Mesenchymal stem cell (in vitro differentiated cells and primary cell): ENCODE measurements around the gene PHTF1.

Source experiments
- DNase-seq: peaks from one replicate; pipeline ENCODE4 v3.0.0-alpha.2; 2013
- H2AFZ ChIP-seq: one replicate; pipeline ENCODE4 v1.6.1; 2013; ENCODE audit warnings: low read depth, mild to moderate bottlenecking, control low read depth, inconsistent platforms, low read length, moderate library complexity
- H2AK5ac ChIP-seq: 2 replicates; pipeline ENCODE4 v1.6.1; 2013; ENCODE audit warnings: low read length, moderate library complexity, mild to moderate bottlenecking, inconsistent platforms; ENCODE audit not compliant: severe bottlenecking
- H2BK120ac ChIP-seq: one replicate; pipeline ENCODE4 v1.6.1; 2013; ENCODE audit warnings: low read depth, mild to moderate bottlenecking, inconsistent platforms, low read length, moderate library complexity
- H2BK12ac ChIP-seq, 2 experiments: one replicate each; pipeline ENCODE4 v1.6.1; 2013; ENCODE audit warnings: inconsistent platforms in 2 of 2, low read length in 2 of 2, mild to moderate bottlenecking in 2 of 2, moderate library complexity in 2 of 2, control low read depth in 1 of 2
- H2BK15ac ChIP-seq: one replicate; pipeline ENCODE4 v1.6.1; 2013; ENCODE audit warnings: mild to moderate bottlenecking, low read depth, inconsistent platforms; ENCODE audit not compliant: poor library complexity, severe bottlenecking
- H2BK5ac ChIP-seq: 2 replicates; pipeline ENCODE4 v1.6.1; 2013; ENCODE audit warnings: low read depth, mild to moderate bottlenecking, low read length, control low read depth, inconsistent platforms; ENCODE audit not compliant: poor library complexity, severe bottlenecking
- H3K14ac ChIP-seq, 2 experiments: one replicate each; pipeline ENCODE4 v1.6.1; 2013; ENCODE audit warnings: inconsistent platforms in 2 of 2, low read length in 2 of 2, control low read depth in 1 of 2, mild to moderate bottlenecking in 1 of 2, moderate library complexity in 1 of 2
- H3K18ac ChIP-seq, 2 experiments: one replicate each; pipeline ENCODE4 v1.6.1; 2013; ENCODE audit warnings: inconsistent platforms in 2 of 2, low read length in 2 of 2, control low read depth in 1 of 2, low read depth in 1 of 2, mild to moderate bottlenecking in 1 of 2
- H3K23ac ChIP-seq, 2 experiments: one replicate each; pipeline ENCODE4 v1.6.1; 2013; ENCODE audit warnings: inconsistent platforms in 2 of 2, low read length in 2 of 2, mild to moderate bottlenecking in 2 of 2, moderate library complexity in 2 of 2, control low read depth in 1 of 2
- H3K27ac ChIP-seq: 2 replicates; pipeline ENCODE4 v1.5.1; 2013; ENCODE audit warnings: mild to moderate bottlenecking, moderate library complexity, low read length, control low read depth, inconsistent platforms; ENCODE audit not compliant: poor library complexity, severe bottlenecking
- H3K27me3 ChIP-seq, 2 experiments: 2 replicates each; pipeline versions ENCODE4 v1.6.1 to v1.7.0; 2013; ENCODE audit warnings: low read length in 2 of 2, mild to moderate bottlenecking in 2 of 2, moderate library complexity in 2 of 2, control low read depth in 1 of 2, inconsistent platforms in 1 of 2; ENCODE audit not compliant: control insufficient read depth in 1 of 2, insufficient read depth in 1 of 2
- H3K36me3 ChIP-seq, 2 experiments: 2 replicates each; pipeline versions ENCODE4 v1.6.1 to v1.7.0; 2013; ENCODE audit warnings: low read length in 2 of 2, control low read depth in 1 of 2, inconsistent platforms in 1 of 2, low read depth in 1 of 2, mild to moderate bottlenecking in 1 of 2; ENCODE audit not compliant: insufficient read depth in 2 of 2, control insufficient read depth in 1 of 2
- H3K4ac ChIP-seq, 2 experiments: one replicate each; pipeline ENCODE4 v1.6.1; 2013; ENCODE audit warnings: inconsistent platforms in 2 of 2, low read length in 2 of 2, mild to moderate bottlenecking in 2 of 2, moderate library complexity in 2 of 2, control low read depth in 1 of 2, low read depth in 1 of 2
- H3K4me1 ChIP-seq: 2 replicates; pipeline ENCODE4 v1.6.1; 2013; ENCODE audit warnings: low read depth, low read length, control low read depth; ENCODE audit not compliant: control insufficient read depth, insufficient read depth
- H3K4me2 ChIP-seq: 2 replicates; pipeline ENCODE4 v1.6.1; 2013; ENCODE audit warnings: low read length, mild to moderate bottlenecking, inconsistent platforms; ENCODE audit not compliant: poor library complexity, severe bottlenecking
- H3K4me3 ChIP-seq, 2 experiments: 2 replicates each; pipeline versions ENCODE4 v1.5.1 to v1.7.0; 2013; ENCODE audit warnings: low read length in 2 of 2, mild to moderate bottlenecking in 2 of 2, control low read depth in 1 of 2, low read depth in 1 of 2; ENCODE audit not compliant: insufficient read depth in 1 of 2
- H3K79me1 ChIP-seq: replicated peaks from 2 replicates; pipeline ENCODE4 v1.6.1; 2013; ENCODE audit warnings: mild to moderate bottlenecking, control low read depth, low read length, inconsistent platforms; ENCODE audit not compliant: poor library complexity, severe bottlenecking
- H3K9ac ChIP-seq: 2 replicates; pipeline ENCODE4 v1.7.0; 2013; ENCODE audit warnings: mild to moderate bottlenecking, low read length, moderate library complexity
- H3K9me3 ChIP-seq: 2 replicates; pipeline ENCODE4 v1.7.0; 2013; ENCODE audit warnings: mild to moderate bottlenecking, low read length; ENCODE audit not compliant: control insufficient read depth
- H4K8ac ChIP-seq: one replicate; pipeline ENCODE4 v1.6.1; 2013; ENCODE audit warnings: inconsistent platforms, mild to moderate bottlenecking, low read length, moderate library complexity
- H4K91ac ChIP-seq: one replicate; pipeline ENCODE4 v1.6.1; 2013; ENCODE audit warnings: mild to moderate bottlenecking, low read length, inconsistent platforms
- WGBS: methylation state at CpG from one replicate; pipeline ENCODE4 v1.1.7; 2013; ENCODE audit warnings: mixed read lengths; 5-methylcytosine and 5-hydroxymethylcytosine counted together

Gene PHTF1

DNA sequence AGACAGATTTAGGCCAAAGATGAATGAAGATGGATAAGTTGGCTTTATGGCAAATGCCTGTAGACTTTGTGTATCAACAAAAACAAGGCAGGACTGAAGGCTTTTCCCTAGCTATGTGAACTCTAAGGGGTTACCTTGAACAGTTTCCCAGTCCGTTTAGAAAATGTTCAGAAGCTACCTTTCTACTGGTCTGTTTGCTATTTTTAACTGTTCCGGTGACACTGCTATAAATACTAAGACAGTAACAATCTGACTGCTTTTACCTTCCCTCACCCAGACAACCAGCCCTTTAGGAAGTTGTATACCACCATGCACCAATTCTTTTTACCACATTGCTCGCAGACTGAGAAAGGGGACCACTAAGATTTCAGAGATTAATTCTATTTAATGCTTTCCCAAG, 102.2 kb downstream of the PHTF1 start:
- Histone ChIP-seq H4K91ac (no peak overlapping the region), H3K14ac (no peak overlapping the region), H3K4me3 (no peak overlapping the region), H2AFZ (no peak overlapping the region), H3K9ac (no peak overlapping the region), H3K18ac (no peak overlapping the region), H3K36me3 (peaks cover 0 to 11% of the 10 kb centered on the region in 2 experiments), H4K8ac (no peak overlapping the region), H3K4me1 (no peaks in the 10 kb centered on the region), H3K4me2 (no peak overlapping the region), H3K27ac (no peak overlapping the region), H3K79me1 (no peaks in the 10 kb centered on the region), H2BK5ac (no peak overlapping the region), H3K27me3 (no peaks in the 10 kb centered on the region), H3K4ac (no peak overlapping the region), H2AK5ac (no peak overlapping the region), H3K23ac (no peak overlapping the region), H2BK120ac (no peak overlapping the region), H3K9me3 (no peaks in the 10 kb centered on the region), H2BK12ac (no peak overlapping the region), H2BK15ac (no peak overlapping the region)
- 88% methylated on average over 3 of the region's 3 CpGs for WGBS
- no peak for DNase-seq

DNA sequence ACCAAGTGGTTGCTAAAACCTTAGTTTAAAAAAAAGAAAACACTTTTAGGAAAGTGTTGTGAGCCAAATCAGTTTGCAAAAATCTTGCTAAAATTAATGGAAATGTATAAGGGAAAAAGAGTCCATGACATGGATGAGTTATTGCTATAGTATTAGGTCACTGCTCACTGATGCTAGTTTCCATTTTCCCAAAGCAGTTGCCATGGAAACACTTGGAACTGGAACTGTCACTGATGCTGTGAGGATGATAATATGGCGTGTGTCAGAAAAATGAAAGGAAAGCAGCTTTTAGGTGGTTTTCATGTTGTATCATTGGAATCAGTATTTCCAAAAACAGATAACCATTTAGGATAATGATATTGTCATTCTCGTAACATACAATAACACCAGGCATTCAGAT, 104.4 kb downstream of the PHTF1 start:
- Histone ChIP-seq H2BK15ac (no peak overlapping the region), H3K18ac (no peak overlapping the region), H3K23ac (no peak overlapping the region), H3K4me2 (no peak overlapping the region), H2AFZ (no peak overlapping the region), H3K4me3 (no peak overlapping the region), H2BK5ac (no peak overlapping the region), H3K9me3 (no peaks in the 10 kb centered on the region), H3K27me3 (no peaks in the 10 kb centered on the region), H3K4me1 (no peaks in the 10 kb centered on the region), H2AK5ac (no peak overlapping the region), H3K14ac (no peak overlapping the region), H2BK12ac (no peak overlapping the region), H3K79me1 (no peaks in the 10 kb centered on the region), H3K27ac (no peak overlapping the region), H3K36me3 (peaks cover 0 to 8% of the 10 kb centered on the region in 2 experiments), H3K4ac (no peak overlapping the region), H2BK120ac (no peak overlapping the region), H4K91ac (no peak overlapping the region), H3K9ac (no peak overlapping the region), H4K8ac (no peak overlapping the region)
- WGBS, result 100% methylated on average over 1 of the region's 2 CpGs
- no peak for DNase-seq

DNA sequence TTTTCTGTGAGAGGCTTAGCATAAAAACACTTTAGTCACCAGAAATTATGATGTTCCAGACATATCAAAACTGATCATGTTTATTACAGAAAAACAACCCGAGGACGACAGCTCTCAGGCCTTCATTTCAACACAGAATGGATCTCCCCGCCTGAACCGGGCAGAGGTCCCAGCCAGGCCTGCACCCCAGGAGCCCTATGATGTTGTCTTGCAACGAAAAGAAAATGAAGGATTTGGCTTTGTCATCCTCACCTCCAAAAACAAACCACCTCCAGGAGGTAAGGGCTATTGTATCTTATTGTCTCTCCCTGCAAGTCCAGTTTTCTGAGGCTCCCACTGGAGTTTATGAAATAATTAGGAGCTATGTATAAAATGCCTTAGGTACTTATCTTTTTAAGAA, 105.5 kb downstream of the PHTF1 start:
- Histone ChIP-seq H3K4me3 (no peak overlapping the region), H2AFZ (no peak overlapping the region), H3K9ac (no peak overlapping the region), H2BK12ac (no peak overlapping the region), H3K79me1 (no peaks in the 10 kb centered on the region), H3K36me3 (peaks cover 0 to 7% of the 10 kb centered on the region in 2 experiments), H3K4me1 (no peaks in the 10 kb centered on the region), H3K14ac (no peak overlapping the region), H3K18ac (no peak overlapping the region), H2BK5ac (no peak overlapping the region), H2AK5ac (no peak overlapping the region), H3K9me3 (no peaks in the 10 kb centered on the region), H2BK120ac (no peak overlapping the region), H4K91ac (no peak overlapping the region), H3K4ac (no peak overlapping the region), H3K4me2 (no peak overlapping the region), H3K23ac (no peak overlapping the region), H3K27ac (no peak overlapping the region), H4K8ac (no peak overlapping the region), H2BK15ac (no peak overlapping the region), H3K27me3 (no peaks in the 10 kb centered on the region)
- no peak for DNase-seq
- 100% methylated on average over 4 of the region's 5 CpGs for WGBS

DNA sequence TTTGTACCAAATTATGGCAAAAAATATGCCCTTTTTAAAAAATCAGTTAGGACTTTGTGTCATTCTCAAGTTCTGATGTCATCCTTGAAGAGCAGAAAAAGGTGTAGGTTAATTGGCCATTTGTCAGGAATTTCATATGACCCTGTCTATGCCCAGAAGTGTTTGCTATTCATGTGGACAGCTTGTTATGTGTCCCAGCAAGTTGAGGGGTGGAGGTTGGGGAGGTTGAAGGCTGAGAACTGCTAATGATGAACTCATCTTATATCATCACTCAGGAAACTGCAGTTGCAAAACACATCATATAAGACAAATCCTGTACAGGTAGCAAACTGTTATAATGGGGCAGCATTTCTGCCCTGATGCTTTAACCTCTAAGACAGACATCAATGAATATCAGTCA, 106.5 kb downstream of the PHTF1 start:
- Histone ChIP-seq H3K27ac (no peak overlapping the region), H2AK5ac (no peak overlapping the region), H3K9ac (no peak overlapping the region), H2BK120ac (no peak overlapping the region), H2BK15ac (no peak overlapping the region), H3K14ac (no peak overlapping the region), H3K18ac (no peak overlapping the region), H3K23ac (no peak overlapping the region), H3K27me3 (no peaks in the 10 kb centered on the region), H3K79me1 (no peaks in the 10 kb centered on the region), H4K8ac (no peak overlapping the region), H2BK12ac (no peak overlapping the region), H3K9me3 (no peaks in the 10 kb centered on the region), H3K4ac (no peak overlapping the region), H3K36me3 (peaks cover 0 to 7% of the 10 kb centered on the region in 2 experiments), H3K4me1 (no peaks in the 10 kb centered on the region), H3K4me3 (no peak overlapping the region), H4K91ac (no peak overlapping the region), H3K4me2 (no peak overlapping the region), H2AFZ (no peak overlapping the region), H2BK5ac (no peak overlapping the region)
- no peak for DNase-seq
